Measurements from ENCODE around the gene CDK3.

The CDK3 gene

GRCh38 chr17:75994802-75995370 lies 5.8 kb upstream of the CDK3 start:
- DNase-seq = no peak

- no peak for DNase-seq
Measured at GRCh38 chr17:75995385-75995925, 5.2 kb upstream of the CDK3 start.

GRCh38 chr17:75996665-75997590 lies 3.7 kb upstream of the CDK3 start:
- peak; percentile 39 to 56 for DNase-seq

- DNase-seq = no peak
Measured at GRCh38 chr17:75998327-75998795, 2.3 kb upstream of the CDK3 start.

GRCh38 chr17:76000016-76000754 lies 470 bp upstream of the CDK3 start:
- DNase-seq = peak; percentile 75 to 79

GRCh38 chr17:76002100-76002499 lies 1.4 kb downstream of the CDK3 start:
- DNase-seq = no peak

- no peak for DNase-seq
Measured at GRCh38 chr17:76003915-76004314, 3.3 kb downstream of the CDK3 start.

- DNase-seq = no peak
Measured at GRCh38 chr17:76004750-76005262, 4.2 kb downstream of the CDK3 start.

GRCh38 chr17:76005263-76006149 lies 4.9 kb downstream of the CDK3 start:
- DNase-seq = peak; percentile 88 to 93

GRCh38 chr17:76007131-76007849 lies 6.6 kb downstream of the CDK3 start:
- no peak for DNase-seq

- DNase-seq = no peak
Measured at GRCh38 chr17:76007850-76008165, 7.2 kb downstream of the CDK3 start.

- no peak for DNase-seq
Measured at GRCh38 chr17:76008208-76008607, 7.6 kb downstream of the CDK3 start.

GRCh38 chr17:76008630-76009425 lies 8.2 kb downstream of the CDK3 start:
- DNase-seq = no peak

GRCh38 chr17:76009447-76009846 lies 8.8 kb downstream of the CDK3 start:
- no peak for DNase-seq

GRCh38 chr17:76009969-76010661 lies 9.5 kb downstream of the CDK3 start:
- no peak for DNase-seq

- no peak for DNase-seq
Measured at GRCh38 chr17:76011951-76012350, 11.3 kb downstream of the CDK3 start.

- no peak for DNase-seq
Measured at GRCh38 chr17:76013377-76013932, 12.8 kb downstream of the CDK3 start.

GRCh38 chr17:76014100-76014924 lies 13.7 kb downstream of the CDK3 start:
- DNase-seq = peak; percentile 78 to 83

- DNase-seq = no peak
Measured at GRCh38 chr17:76014925-76015261, 14.2 kb downstream of the CDK3 start.
